GM18873 (cell line): ENCODE results near the gene ZNF454.

Source experiments
- ATAC-seq: cut with Tn5 transposase; IDR thresholded peaks from one replicate; pipeline ENCODE4 v1.9.1; 2021; ENCODE audit warnings: mild to moderate bottlenecking, moderate library complexity, moderate number of reproducible peaks; ENCODE audit not compliant: unreplicated experiment, low FRiP score

The ZNF454 gene

GRCh38 chr5:178992291-178992895 lies 51.4 kb downstream of the ZNF454 start:
- no peak for ATAC-seq

DNA sequence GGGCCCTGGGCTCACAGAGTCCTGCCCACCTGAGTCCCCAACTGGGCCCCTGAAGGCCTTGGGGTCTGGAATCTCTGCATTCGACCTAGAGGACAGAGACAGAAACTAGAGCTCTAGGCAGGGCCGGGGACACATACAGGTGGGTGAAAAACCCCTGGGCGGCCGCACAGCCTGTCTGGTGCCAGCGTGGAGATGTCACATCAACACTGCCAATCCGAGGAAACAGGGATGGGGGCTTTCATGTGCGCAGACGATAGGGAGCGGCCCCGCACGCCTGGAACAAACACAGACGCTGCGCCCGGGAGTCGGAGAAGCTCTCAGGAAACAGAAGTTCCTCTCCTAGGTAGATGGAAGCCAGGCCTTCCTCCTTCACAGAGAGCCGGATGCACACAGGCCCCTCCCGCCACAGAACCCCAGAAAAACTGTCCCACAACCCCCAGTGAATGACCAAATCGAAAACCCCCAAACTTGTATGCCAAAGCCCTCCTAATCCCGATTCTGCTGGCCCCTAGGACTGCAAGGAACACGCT lies 52.3 kb downstream of the ZNF454 start:
- no peak for ATAC-seq

GRCh38 chr5:178993955-178994579 lies 53.1 kb downstream of the ZNF454 start:
- no peak for ATAC-seq

DNA sequence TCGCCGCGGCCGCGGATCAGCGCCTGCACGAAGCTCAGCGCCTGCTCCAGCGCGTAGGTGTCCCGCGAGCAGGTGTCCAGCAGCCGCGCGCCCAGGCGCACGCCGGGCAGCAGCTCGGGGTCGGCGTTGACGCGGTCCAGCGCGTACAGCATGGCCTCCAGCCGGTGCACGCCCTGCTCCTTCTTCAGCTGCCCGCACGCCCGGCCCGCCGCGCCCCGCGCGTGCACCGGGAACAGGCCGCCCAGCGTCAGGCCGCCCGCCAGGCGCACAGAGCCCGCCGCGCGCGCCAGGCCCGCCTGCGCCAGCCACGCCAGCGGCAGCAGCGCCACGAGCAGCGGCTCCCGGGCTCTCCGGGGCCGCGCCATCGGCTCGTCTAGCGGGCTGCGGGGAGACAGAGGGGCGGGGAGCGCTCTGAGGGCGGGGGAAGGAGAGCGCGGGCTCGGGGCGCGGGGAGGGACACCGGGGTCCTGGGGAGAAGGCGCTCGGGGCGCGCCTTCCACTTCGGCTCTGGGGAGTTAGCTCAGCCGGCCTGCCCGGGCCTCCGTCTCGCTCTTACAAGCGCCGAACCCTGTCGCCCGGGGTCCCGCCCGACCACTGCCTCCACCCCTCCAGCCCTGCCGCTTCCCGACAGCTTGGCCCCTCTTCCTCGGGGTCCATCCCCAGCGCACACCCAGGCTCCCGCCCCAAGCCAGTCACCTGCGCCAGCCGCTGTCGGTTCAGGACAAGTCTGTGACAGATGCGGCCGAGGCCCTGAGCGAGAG lies 53.8 kb downstream of the ZNF454 start, which contains the start of gene GRM6:
Gene GRM6 (minus strand): TSS at position 741 of the 761 bp plus-strand sequence. CDS start 376 bp downstream, at position 365.
- no peak for ATAC-seq

DNA sequence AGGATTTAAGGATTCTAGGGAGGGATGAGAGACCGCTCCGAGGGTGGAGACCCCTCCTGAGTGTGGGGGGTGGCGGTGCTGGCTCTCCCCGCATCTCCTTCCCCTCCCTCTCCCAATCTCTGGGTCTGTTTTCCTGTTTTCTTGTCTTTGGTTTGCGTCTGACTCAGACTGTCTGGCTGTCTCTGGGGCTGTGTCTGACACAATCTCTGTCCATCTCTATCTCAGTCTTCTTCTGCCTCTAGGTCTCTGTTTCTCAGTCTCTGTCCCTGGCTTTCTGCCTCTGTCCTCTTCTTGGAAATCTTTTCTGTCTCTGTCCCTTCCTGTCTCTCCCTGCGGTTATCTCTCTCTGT lies 54.3 kb downstream of the ZNF454 start:
- no peak for ATAC-seq

GRCh38 chr5:178996156-178996555 lies 55.2 kb downstream of the ZNF454 start:
- ATAC-seq: no peak

DNA sequence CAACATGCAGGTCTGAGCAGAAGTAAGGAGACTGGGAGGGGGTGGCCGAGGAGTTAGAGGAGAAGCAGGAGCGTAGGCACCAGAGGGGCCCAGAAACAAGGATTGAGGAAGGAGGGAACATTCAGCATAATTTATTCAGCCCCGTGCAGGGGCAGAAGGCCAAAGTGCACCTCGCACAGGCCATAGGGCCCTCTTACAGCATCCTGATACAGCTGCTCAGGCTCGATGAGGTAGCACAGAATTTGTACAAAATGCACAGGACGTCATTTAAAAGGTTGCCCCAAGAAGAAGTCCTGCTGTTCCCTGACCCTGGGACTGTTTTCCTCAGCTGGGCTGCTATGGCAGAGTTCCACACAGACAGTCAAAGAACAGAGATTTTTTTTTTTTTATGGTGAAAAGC lies 56.2 kb downstream of the ZNF454 start:
- no peak for ATAC-seq

DNA sequence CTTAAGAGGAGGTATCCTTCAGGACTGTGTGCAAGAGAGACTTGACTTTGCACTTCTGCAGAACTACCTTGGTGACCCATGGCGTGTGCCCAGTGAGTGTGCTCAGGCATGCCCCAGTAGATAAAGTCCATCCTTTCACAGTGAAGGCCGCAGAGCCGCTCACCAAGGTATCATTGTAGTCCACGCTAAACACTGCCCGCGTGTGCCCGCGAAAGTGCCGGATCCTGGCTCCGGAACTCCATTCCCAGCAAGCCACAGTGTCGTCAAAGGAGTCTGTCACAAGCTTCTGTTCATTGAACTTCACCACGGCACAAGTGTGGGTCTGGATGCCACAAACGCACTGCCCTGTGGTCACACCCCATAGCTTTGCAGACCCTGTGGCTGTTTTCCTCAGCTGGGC lies 57.4 kb downstream of the ZNF454 start:
- ATAC-seq: no peak

- no peak for ATAC-seq
Measured at GRCh38 chr5:179006564-179006963, 65.6 kb downstream of the ZNF454 start.

DNA sequence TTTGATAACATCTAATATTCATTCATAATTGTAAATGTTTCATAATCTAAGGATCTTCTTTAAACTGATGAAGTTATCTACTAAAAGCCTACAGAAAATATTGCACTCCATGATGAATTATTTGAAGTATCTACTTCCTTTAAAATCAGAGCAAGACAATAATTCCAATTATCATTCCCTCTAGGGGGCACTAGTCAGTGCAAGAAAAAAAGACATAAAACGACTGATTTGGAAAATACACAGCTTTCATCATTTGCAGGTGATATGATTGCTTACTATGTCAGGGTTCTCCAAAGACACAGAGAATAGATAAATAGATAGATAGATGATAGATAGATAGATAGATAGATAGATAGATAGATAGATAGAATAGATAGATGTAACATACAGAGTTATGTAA lies 67.7 kb downstream of the ZNF454 start:
- ATAC-seq: no peak
